ENCODE results near the gene ZSCAN10. TPM values are rescaled to one million over a fixed set of nuclear protein-coding genes. Genes with fewer than 3 reads are reported as not detected.
"Not testable (repeated sequence)": the region's sequence is repeated elsewhere in the genome, so short reads cannot be mapped to it uniquely, and the experiment has no call there.

The ZSCAN10 gene
- total RNA-seq, 1 donor from 2014 or later = not detected

DNA sequence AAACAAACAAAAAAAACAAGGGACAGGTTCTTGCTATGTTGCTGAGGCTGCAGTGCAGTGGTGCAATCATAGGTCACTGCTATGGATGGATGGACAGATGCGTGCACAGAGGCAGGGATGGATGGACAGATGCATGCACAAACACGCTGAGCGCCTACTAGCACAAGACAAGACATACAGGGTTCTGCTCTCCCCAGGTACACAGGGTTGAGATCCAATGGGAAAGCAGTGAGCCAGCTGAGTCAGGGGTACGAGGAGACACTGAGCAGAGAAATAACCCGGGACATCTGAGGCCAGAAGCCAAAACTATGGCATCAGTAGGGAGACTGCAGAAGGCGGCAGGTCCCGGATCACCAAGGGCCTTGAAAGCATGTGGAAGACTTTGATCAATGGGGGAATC lies 27.4 kb downstream of the ZSCAN10 start:
- no peak for ATAC-seq
- Histone ChIP-seq H3K4me3 (no peak overlapping the region), H3K36me3 (peaks cover 4% of the 10 kb centered on the region), H3K27ac (no peak overlapping the region), H3K9me3 (no peaks in the 10 kb centered on the region), H3K4me1 (no peaks in the 10 kb centered on the region), H3K27me3 (ENCODE audit: low read depth) (no peaks in the 10 kb centered on the region)
- no peak for DNase-seq
- intact Hi-C loops (cut with DNase I) = no loop called here
- TF ChIP-seq, protein P1, sequence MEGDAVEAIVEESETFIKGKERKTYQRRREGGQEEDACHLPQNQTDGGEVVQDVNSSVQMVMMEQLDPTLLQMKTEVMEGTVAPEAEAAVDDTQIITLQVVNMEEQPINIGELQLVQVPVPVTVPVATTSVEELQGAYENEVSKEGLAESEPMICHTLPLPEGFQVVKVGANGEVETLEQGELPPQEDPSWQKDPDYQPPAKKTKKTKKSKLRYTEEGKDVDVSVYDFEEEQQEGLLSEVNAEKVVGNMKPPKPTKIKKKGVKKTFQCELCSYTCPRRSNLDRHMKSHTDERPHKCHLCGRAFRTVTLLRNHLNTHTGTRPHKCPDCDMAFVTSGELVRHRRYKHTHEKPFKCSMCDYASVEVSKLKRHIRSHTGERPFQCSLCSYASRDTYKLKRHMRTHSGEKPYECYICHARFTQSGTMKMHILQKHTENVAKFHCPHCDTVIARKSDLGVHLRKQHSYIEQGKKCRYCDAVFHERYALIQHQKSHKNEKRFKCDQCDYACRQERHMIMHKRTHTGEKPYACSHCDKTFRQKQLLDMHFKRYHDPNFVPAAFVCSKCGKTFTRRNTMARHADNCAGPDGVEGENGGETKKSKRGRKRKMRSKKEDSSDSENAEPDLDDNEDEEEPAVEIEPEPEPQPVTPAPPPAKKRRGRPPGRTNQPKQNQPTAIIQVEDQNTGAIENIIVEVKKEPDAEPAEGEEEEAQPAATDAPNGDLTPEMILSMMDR (IDR thresholded peaks at IDR 0.05) = no peak

DNA sequence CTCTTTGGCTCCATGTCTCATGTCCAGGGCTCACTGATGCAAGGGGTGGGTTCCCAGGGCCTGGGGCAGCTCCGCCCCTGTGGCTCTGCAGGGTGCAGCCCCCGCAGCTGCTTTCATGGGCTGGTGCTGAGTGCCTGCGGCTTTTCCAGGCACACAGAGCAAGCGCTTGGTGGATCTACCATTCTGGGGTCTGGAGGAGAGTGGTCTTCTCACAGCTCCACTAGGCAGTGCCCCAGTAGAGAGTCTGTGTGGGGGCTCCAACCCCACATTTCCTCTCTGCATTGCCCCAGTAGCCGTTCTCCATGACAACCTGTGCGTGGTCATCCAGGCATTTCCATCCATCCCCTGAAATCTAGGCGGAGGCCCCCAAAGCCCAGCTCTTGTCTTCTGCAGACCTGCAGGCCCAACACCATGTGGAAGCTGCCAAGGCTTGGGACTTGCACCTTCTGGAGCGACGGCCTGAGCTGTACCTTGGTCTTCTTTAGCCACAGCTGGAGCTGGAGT lies 28.4 kb downstream of the ZSCAN10 start:
- intact Hi-C loops (cut with DNase I) = no loop called here
- H3K27me3 ChIP-seq (ENCODE audit: low read depth) = no peaks in the 10 kb centered on the region
- ATAC-seq (no peak), DNase-seq (no peak)
- H3K4me1 ChIP-seq = peaks cover 3% of the 10 kb centered on the region
- H3K36me3 ChIP-seq = peaks cover 4% of the 10 kb centered on the region
- H3K27ac ChIP-seq = no peak overlapping the region
- TF ChIP-seq, protein P1 (IDR thresholded peaks at IDR 0.05) = no peak
- H3K4me3 ChIP-seq = no peak overlapping the region
- H3K9me3 ChIP-seq = no peaks in the 10 kb centered on the region

DNA sequence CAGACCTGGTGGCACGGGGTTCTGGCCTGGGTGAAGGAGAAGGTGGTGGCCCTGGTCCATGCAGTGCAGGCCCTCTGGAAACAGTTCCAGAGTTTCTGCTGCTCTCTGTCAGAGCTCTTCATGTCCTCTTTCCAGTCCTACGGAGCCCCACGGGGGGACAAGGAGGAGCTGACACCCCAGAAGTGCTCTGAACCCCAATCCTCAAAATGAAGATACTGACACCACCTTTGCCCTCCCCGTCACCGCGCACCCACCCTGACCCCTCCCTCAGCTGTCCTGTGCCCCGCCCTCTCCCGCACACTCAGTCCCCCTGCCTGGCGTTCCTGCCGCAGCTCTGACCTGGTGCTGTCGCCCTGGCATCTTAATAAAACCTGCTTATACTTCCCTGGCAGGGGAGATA lies 29.9 kb downstream of the ZSCAN10 start:
- H3K27me3 ChIP-seq (ENCODE audit: low read depth); H3K27ac ChIP-seq; ATAC-seq; intact Hi-C loops (cut with DNase I); H3K4me3 ChIP-seq; H3K36me3 ChIP-seq; DNase-seq; H3K9me3 ChIP-seq: not testable (repeated sequence)
- H3K4me1 ChIP-seq = peaks cover 15% of the 10 kb centered on the region

DNA sequence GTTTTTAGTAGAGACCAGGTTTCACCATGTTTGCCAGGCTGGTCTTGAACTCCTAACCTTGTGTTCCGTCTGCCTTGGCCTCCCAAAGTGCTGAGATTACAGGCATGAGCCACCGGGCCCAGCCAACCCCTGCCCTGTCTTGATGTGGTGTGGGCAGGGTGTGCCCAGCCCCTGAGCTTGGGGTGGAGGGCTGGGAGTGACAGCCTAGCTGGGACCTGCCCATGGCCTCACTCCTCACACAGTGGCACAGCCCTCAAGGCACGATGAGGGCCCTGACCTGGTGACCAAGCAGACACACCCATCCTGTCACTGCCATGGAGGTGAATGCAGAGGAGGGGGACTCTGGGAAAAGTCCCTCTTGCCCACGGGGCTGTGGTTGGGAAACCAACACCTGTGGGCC lies 30.6 kb downstream of the ZSCAN10 start:
- H3K9me3 ChIP-seq = no peaks in the 10 kb centered on the region
- H3K27me3 ChIP-seq (ENCODE audit: low read depth) = no peaks in the 10 kb centered on the region
- H3K4me1 ChIP-seq = peaks cover 15% of the 10 kb centered on the region
- DNase-seq = no peak
- peak in 1 of 2 donors; percentile 3 for ATAC-seq
- H3K4me3 ChIP-seq = peak overlapping the region; percentile 25
- peaks cover 4% of the 10 kb centered on the region for H3K36me3 ChIP-seq
- intact Hi-C loops (cut with DNase I) = no loop called here
- H3K27ac ChIP-seq = peak overlapping the region; percentile 36
- TF ChIP-seq, protein P1 (IDR thresholded peaks at IDR 0.05) = no peak

DNA sequence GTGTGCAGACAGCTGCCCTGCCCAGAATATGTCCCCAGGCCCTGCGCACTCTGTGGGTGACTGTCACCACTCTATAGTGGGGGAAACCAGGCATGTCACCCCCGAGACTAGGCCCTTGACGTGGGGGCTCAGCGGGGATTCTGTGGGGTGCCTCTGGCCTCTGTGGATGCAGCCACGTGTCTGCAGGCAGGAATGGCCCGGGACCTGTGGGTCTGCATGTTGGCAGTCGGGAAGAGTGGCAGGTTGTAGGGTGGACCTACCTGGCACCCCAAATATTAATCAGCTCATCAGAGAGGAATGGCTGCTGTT lies 32.7 kb downstream of the ZSCAN10 start:
- peak overlapping the region; percentile 80 for H3K27ac ChIP-seq

DNA sequence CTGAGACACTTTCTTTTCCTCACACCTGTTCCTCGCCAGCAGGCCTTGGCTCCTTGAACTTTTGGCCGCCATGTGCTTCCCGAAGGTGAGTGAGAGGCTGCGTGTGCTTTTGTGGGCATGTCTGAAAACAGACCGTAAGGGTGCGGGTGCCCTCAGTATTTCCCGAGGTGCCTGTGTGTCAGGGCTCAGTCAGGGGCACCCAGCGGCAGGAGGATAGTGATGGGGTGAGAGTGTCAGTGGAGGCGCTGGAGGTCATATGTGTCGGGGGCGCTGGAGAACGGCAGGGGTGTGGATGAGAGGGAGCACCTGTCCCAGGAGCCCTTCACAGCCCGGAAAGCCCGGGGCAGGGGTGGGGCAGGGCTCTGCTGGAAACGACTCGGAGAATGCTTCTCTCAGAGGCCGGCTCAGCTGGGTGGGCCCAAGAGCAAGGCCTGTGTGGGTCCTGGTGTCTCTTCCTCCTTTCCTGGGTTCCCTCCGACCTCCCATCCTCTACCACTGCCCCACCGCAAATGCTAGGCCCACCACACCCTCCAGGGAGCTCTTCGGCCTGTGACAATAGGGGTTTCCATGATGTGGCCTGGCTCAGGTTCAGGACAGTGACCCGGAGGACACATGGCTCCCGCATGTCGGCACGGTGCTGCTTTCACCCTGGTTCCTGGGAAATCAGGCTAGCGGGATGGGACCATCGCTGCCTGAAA lies 33.2 kb downstream of the ZSCAN10 start:
- intact Hi-C loops (cut with DNase I) = no loop called here
- no peaks in the 10 kb centered on the region for H3K9me3 ChIP-seq
- DNase-seq (no peak), ATAC-seq (peak; percentile 10 to 25)
- TF ChIP-seq, protein P1 (IDR thresholded peaks at IDR 0.05) = no peak
- H3K27ac ChIP-seq = peak overlapping the region; percentile 80
- no peaks in the 10 kb centered on the region for H3K27me3 ChIP-seq (ENCODE audit: low read depth)
- peaks cover 4% of the 10 kb centered on the region for H3K36me3 ChIP-seq
- H3K4me1 ChIP-seq = peaks cover 26% of the 10 kb centered on the region
- peak overlapping the region; percentile 59 for H3K4me3 ChIP-seq

More for the DNA sequence above, 32.7 kb downstream of the ZSCAN10 start:
- Histone ChIP-seq H3K4me1 (peaks cover 26% of the 10 kb centered on the region), H3K4me3 (peak overlapping the region; percentile 59), H3K9me3 (no peaks in the 10 kb centered on the region), H3K36me3 (peaks cover 4% of the 10 kb centered on the region), H3K27me3 (ENCODE audit: low read depth) (no peaks in the 10 kb centered on the region)
- DNase-seq = no peak
- ATAC-seq = peak in 1 of 2 donors; percentile 10
- TF ChIP-seq, protein P1 (IDR thresholded peaks at IDR 0.05) = no peak
- intact Hi-C loops (cut with DNase I) = no loop called here
